KMS-11 (cell line): Measurements from ENCODE around the gene SMURF1.
A peak's percentile ranks its signal among the peaks of the same experiment; 100 is the strongest.

Experiments used
- H2AFZ ChIP-seq: fragments of 200-600 bp; sonication (generic); 2 replicates; pipeline ENCODE4 v1.6.1; 2016; ENCODE audit warnings: antibody characterized with exemption, mixed run types, low read depth
- H3K27ac ChIP-seq: fragments of 200-600 bp; sonication (generic); 2 replicates; pipeline ENCODE4 v1.6.1; 2016; ENCODE audit warnings: mild to moderate bottlenecking, mixed run types
- H3K27me3 ChIP-seq: fragments of 200-600 bp; sonication (generic); 2 replicates; pipeline ENCODE4 v1.6.1; 2017; ENCODE audit warnings: mild to moderate bottlenecking, low read depth, mixed run types, moderate library complexity; ENCODE audit not compliant: insufficient read depth
- H3K36me3 ChIP-seq: fragments of 200-600 bp; sonication (generic); 2 replicates; pipeline ENCODE4 v1.6.1; 2017; ENCODE audit warnings: mild to moderate bottlenecking, mixed run types; ENCODE audit not compliant: insufficient read depth
- H3K4me1 ChIP-seq: fragments of 200-600 bp; sonication (generic); 2 replicates; pipeline ENCODE4 v1.6.1; 2016; ENCODE audit warnings: mild to moderate bottlenecking, low read depth, mixed run types; ENCODE audit not compliant: poor library complexity, severe bottlenecking
- H3K4me2 ChIP-seq: fragments of 200-600 bp; sonication (generic); 2 replicates; pipeline ENCODE4 v1.7.0; 2016; ENCODE audit warnings: mild to moderate bottlenecking, mixed run types
- H3K4me3 ChIP-seq: fragments of 200-600 bp; sonication (generic); IDR thresholded peaks from 2 replicates; pipeline ENCODE4 v1.6.1; 2017; ENCODE audit warnings: low read depth, low read length, mixed read lengths; ENCODE audit not compliant: insufficient read depth
- H3K79me2 ChIP-seq: fragments of 200-600 bp; sonication (generic); 2 replicates; pipeline ENCODE4 v1.6.1; 2016; ENCODE audit warnings: low read depth, mixed run types; ENCODE audit not compliant: insufficient read depth
- H3K9ac ChIP-seq: fragments of 200-600 bp; sonication (generic); 2 replicates; pipeline ENCODE4 v1.6.1; 2016; ENCODE audit warnings: mild to moderate bottlenecking, mixed run types
- H4K20me1 ChIP-seq: fragments of 200-600 bp; sonication (generic); 2 replicates; pipeline ENCODE4 v1.6.1; 2016; ENCODE audit warnings: mild to moderate bottlenecking, mixed run types; ENCODE audit not compliant: insufficient read depth
- TF ChIP-seq, protein P1 (sequence below): fragments of 200-600 bp; sonication (generic); conservative IDR thresholded peaks from 2 replicates; pipeline ENCODE4 v1.6.1; 2017; ENCODE audit warnings: low read depth, mild to moderate bottlenecking, antibody characterized with exemption, low read length, moderate library complexity, mixed read lengths

The SMURF1 gene

DNA sequence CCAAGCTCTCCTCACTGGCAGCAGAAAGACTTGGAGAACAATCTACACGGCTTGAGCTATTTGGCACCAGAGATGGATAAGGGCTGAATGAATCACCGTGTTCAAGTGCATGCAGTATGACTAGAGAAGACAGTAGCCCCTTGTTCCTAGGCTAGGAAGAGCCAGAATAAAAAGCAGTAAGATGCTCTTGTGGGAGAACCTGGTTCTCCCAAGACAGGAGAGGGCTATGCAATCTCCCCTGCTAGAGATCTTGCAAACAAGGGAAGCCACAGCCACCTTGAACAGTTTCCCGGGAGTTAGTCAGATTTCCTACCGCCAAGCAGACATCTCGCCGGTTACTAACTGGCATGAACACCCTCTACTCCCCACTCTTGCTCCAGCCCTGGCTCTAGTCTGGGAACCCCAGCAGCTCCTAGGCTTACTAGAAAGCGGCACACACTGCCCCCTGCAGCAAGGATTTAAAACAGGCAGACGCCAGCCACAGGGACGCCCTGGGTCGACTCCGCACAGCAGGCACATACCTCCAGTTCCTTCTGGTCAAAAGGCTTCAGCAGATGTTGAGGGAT is 107.3 kb downstream of the SMURF1 start:
- Histone ChIP-seq H3K79me2 (no peaks in the 10 kb centered on the region), H3K4me1 (no peaks in the 10 kb centered on the region), H3K36me3 (peaks cover 12% of the 10 kb centered on the region; the same call in 1 of the 2 replicates), H3K27me3 (no peaks in the 10 kb centered on the region), H4K20me1 (no peaks in the 10 kb centered on the region), H3K9ac (no peak overlapping the region), H2AFZ (no peak overlapping the region), H3K4me3 (no peak overlapping the region), H3K4me2 (no peak overlapping the region), H3K27ac (no peak overlapping the region)
- TF ChIP-seq, protein P1, sequence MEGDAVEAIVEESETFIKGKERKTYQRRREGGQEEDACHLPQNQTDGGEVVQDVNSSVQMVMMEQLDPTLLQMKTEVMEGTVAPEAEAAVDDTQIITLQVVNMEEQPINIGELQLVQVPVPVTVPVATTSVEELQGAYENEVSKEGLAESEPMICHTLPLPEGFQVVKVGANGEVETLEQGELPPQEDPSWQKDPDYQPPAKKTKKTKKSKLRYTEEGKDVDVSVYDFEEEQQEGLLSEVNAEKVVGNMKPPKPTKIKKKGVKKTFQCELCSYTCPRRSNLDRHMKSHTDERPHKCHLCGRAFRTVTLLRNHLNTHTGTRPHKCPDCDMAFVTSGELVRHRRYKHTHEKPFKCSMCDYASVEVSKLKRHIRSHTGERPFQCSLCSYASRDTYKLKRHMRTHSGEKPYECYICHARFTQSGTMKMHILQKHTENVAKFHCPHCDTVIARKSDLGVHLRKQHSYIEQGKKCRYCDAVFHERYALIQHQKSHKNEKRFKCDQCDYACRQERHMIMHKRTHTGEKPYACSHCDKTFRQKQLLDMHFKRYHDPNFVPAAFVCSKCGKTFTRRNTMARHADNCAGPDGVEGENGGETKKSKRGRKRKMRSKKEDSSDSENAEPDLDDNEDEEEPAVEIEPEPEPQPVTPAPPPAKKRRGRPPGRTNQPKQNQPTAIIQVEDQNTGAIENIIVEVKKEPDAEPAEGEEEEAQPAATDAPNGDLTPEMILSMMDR = peak; percentile 32; the same call in 1 of the 2 replicates

DNA sequence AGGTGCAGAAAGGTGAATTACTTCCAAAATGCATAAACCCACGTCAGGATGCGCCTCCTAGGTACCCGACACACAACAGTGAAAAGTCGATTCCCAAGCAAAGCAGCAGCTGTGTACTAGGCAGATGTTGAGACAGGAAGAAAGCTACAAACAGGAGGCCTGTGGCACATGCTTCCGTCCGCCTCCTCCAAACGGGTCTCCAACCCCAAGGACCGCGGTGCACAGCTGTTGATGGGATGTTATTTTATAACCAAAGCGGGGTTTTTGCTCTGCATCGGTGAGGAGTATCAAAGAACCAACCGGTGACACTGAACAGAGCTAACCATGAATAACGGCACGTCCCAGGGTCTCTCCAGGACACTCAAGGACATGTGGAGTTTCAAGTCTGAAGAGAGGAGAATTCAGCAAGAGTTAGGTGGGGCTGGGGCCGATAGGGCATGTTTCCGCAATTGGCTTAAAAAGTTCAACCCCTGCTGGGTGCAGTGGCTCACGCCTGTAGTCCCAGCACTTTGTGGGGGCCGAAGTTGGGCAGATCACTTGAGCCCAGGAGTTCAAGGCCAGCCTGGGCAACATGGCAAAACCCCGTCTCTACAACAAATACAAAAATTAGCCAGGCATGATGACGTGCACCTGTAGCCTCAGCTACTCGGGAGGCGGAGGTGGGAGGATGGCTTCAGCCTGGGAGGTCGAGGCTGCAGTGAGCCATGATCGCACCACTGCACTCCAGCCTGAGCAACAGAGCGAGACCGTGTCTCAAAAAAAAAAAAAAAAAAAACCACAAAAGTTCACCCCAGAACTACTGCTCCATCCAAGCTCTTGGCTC is 108.0 kb downstream of the SMURF1 start:
- H3K27ac ChIP-seq = no peak overlapping the region
- H4K20me1 ChIP-seq = no peaks in the 10 kb centered on the region
- H3K4me2 ChIP-seq = no peak overlapping the region
- H3K9ac ChIP-seq = no peak overlapping the region
- TF ChIP-seq, protein P1 = no peak
- no peak overlapping the region for H3K4me3 ChIP-seq
- H3K79me2 ChIP-seq = no peaks in the 10 kb centered on the region
- H2AFZ ChIP-seq = no peak overlapping the region
- H3K36me3 ChIP-seq = peaks cover 16% of the 10 kb centered on the region; the same call in 1 of the 2 replicates
- no peaks in the 10 kb centered on the region for H3K27me3 ChIP-seq
- no peaks in the 10 kb centered on the region for H3K4me1 ChIP-seq

DNA sequence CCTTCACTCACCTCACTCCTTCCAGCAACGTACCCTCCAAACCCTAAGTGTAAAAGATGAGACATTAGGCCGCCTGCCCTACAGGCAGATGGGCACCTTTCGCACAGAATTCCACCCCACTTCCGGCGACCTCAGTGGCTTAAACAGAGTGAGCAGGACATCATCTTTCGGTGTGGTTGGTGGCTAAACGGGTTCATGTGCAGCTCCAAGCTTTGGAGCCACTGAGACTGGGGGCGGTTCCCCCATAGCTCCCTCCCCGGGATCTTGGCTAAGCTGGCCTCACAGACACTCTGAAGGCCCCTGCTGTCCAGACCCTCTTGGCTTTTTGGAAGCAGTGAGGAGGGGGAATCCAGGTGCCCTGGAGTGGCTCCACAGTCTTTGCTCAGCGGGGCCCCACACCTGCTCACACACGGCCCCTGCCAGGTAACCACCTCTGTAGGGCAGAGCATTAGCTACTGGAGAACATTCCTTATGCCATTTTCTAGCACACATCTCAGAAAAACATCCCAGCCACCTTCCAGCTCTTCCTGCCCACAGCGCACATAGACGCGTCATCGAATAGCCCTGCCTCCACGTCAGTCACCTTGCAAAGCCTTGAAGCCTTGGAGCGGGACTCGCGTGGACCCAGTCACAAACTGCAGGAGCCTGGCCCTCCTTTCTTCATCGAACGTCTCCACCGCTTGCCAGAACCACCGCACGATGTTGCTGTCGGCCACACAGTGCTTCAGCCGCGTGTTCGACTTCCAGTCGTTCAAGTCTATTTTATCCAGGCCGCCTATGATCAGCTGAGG is 108.8 kb downstream of the SMURF1 start:
- H3K27ac ChIP-seq = no peak overlapping the region
- H3K9ac ChIP-seq = no peak overlapping the region
- H4K20me1 ChIP-seq = no peaks in the 10 kb centered on the region
- H3K4me3 ChIP-seq = no peak overlapping the region
- H3K36me3 ChIP-seq = peaks cover 18% of the 10 kb centered on the region; the same call in 1 of the 2 replicates
- H3K79me2 ChIP-seq = no peaks in the 10 kb centered on the region
- no peaks in the 10 kb centered on the region for H3K4me1 ChIP-seq
- no peak overlapping the region for H3K4me2 ChIP-seq
- H2AFZ ChIP-seq = no peak overlapping the region
- TF ChIP-seq, protein P1 = no peak
- no peaks in the 10 kb centered on the region for H3K27me3 ChIP-seq

DNA sequence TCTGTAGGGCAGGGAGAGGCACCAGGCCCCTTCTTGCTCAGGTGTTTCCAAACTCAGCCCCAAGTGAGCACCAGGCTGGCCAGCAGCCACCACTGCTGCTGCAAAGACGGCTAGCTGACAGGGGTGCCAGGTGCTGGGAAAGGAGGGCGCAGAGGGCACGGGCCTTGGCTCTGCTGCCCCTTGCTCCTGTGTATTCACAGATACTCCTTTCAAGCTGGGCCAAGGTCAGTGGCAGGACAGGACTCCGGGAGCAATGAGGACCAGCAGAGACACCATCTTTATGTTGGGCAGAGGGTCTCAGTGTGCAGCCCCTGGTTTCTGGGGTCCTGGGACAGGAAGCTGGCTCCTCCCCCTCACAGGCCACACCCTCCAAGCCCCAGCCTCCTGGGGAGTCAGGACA is 110.1 kb downstream of the SMURF1 start:
- no peaks in the 10 kb centered on the region for H3K27me3 ChIP-seq
- no peaks in the 10 kb centered on the region for H3K4me1 ChIP-seq
- no peak overlapping the region for H3K9ac ChIP-seq
- H3K4me3 ChIP-seq = no peak overlapping the region
- H4K20me1 ChIP-seq = no peaks in the 10 kb centered on the region
- TF ChIP-seq, protein P1 = no peak
- no peak overlapping the region for H3K4me2 ChIP-seq
- H3K79me2 ChIP-seq = no peaks in the 10 kb centered on the region
- H3K36me3 ChIP-seq = peaks cover 18% of the 10 kb centered on the region; the same call in 1 of the 2 replicates
- no peak overlapping the region for H3K27ac ChIP-seq
- H2AFZ ChIP-seq = no peak overlapping the region
